GM21515 (cell line): ENCODE results near the gene DNAH7.
A peak's percentile ranks its signal among the peaks of the same experiment; 100 is the strongest.
"Not testable (repeated sequence)": the region's sequence is repeated elsewhere in the genome, so short reads cannot be mapped to it uniquely, and the experiment has no call there.

Experiments
- ATAC-seq: cut with Tn5 transposase; IDR thresholded peaks from one replicate; pipeline ENCODE4 v1.9.1; 2021; ENCODE audit not compliant: unreplicated experiment

Gene DNAH7

GRCh38 chr2:195733831-195734230 is 334.8 kb downstream of the DNAH7 start:
- no peak for ATAC-seq

GRCh38 chr2:195732574-195732973 is 336.1 kb downstream of the DNAH7 start:
- no peak for ATAC-seq

- ATAC-seq = no peak
Observed at GRCh38 chr2:195730912-195731311, 337.7 kb downstream of the DNAH7 start.

GRCh38 chr2:195727106-195727505 is 341.5 kb downstream of the DNAH7 start:
- ATAC-seq = no peak

GRCh38 chr2:195722075-195722474 is 346.6 kb downstream of the DNAH7 start:
- no peak for ATAC-seq

- ATAC-seq = no peak
Observed at GRCh38 chr2:195721042-195721441, 347.6 kb downstream of the DNAH7 start.

- ATAC-seq = no peak
Observed at GRCh38 chr2:195716466-195716865, 352.2 kb downstream of the DNAH7 start.

GRCh38 chr2:195711478-195711877 is 357.2 kb downstream of the DNAH7 start:
- ATAC-seq = peak; percentile 50

GRCh38 chr2:195709901-195710806 is 358.5 kb downstream of the DNAH7 start:
- no peak for ATAC-seq

GRCh38 chr2:195706161-195706900 is 362.3 kb downstream of the DNAH7 start:
- no peak for ATAC-seq

- no peak for ATAC-seq
Observed at GRCh38 chr2:195700480-195700879, 368.2 kb downstream of the DNAH7 start.

GRCh38 chr2:195697681-195698220 is 370.9 kb downstream of the DNAH7 start:
- ATAC-seq = no peak

- ATAC-seq = peak; percentile 60
Observed at GRCh38 chr2:195696012-195696411, 372.6 kb downstream of the DNAH7 start.

GRCh38 chr2:195695002-195695631 is 373.5 kb downstream of the DNAH7 start:
- no peak for ATAC-seq

- ATAC-seq = no peak
Observed at GRCh38 chr2:195694553-195694952, 374.1 kb downstream of the DNAH7 start.

- not testable (repeated sequence) for ATAC-seq
Observed at GRCh38 chr2:195692531-195692930, 376.1 kb downstream of the DNAH7 start.
